Measurements from ENCODE around the gene DIAPH3. TPM values are rescaled to one million over a fixed set of nuclear protein-coding genes. Genes with fewer than 3 reads are reported as not detected.
A peak's percentile ranks its signal among the peaks of the same experiment; 100 is the strongest.

DIAPH3 gene
- total RNA-seq, 2 donors from 2014 or later = 23.6 to 25.7 TPM

DNA sequence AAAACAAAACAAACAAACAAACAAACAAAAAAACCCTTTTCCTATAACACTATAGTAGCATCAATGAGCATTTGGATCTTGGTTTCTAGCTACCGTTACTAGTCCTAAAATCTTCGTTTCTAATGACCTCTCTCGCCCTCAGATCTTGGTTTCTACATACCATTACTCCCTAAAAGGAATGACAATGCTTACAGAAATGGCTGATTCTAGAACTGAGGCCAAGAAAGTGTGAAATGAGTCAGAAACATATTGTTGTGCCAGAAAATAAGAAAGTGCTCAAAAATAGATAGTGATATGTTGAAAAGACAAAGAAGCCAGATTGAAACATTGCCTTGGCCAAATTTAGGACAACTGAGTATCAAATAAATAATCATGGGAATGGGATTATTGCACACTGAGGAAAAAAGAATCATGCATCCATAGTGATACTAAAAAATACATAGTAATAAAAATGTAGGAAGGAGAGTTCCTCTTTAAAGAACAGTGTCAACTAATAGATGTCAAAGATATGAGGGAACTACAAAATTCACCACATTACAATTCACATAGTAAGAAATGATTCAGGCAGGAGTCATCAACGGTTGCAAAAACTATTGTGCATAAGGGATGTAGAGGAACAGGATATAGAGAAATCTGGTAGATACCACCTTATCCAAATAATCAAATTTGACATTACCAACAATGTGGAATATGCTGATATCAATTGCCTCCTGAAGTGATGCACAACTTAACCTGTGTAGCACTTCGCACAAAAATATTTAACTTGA is 386.6 kb downstream of the DIAPH3 start:
- Histone ChIP-seq H3K27me3 (ENCODE audit: control insufficient read depth, insufficient read depth, low read length, poor library complexity, severe bottlenecking) (no peaks in the 10 kb centered on the region), H3K9ac (ENCODE audit: extremely low read depth, low read length, poor library complexity, severe bottlenecking) (no peak overlapping the region), H3K9me3 (ENCODE audit: control insufficient read depth, low read length) (no peaks in the 10 kb centered on the region), H3K36me3 (ENCODE audit: control insufficient read depth, insufficient read depth, low read length) (peaks cover 33% of the 10 kb centered on the region), H3K4me1 (ENCODE audit: control insufficient read depth, insufficient read depth, low read length) (no peaks in the 10 kb centered on the region), H3K27ac (ENCODE audit: low read depth, low read length) (no peak overlapping the region), H3K4me3 (ENCODE audit: low read length) (no peak overlapping the region)
- H3K9me3 Mint-ChIP-seq = no peaks in the 10 kb centered on the region
- no peak overlapping the region for H3K4me3 Mint-ChIP-seq
- TF ChIP-seq, protein P1, sequence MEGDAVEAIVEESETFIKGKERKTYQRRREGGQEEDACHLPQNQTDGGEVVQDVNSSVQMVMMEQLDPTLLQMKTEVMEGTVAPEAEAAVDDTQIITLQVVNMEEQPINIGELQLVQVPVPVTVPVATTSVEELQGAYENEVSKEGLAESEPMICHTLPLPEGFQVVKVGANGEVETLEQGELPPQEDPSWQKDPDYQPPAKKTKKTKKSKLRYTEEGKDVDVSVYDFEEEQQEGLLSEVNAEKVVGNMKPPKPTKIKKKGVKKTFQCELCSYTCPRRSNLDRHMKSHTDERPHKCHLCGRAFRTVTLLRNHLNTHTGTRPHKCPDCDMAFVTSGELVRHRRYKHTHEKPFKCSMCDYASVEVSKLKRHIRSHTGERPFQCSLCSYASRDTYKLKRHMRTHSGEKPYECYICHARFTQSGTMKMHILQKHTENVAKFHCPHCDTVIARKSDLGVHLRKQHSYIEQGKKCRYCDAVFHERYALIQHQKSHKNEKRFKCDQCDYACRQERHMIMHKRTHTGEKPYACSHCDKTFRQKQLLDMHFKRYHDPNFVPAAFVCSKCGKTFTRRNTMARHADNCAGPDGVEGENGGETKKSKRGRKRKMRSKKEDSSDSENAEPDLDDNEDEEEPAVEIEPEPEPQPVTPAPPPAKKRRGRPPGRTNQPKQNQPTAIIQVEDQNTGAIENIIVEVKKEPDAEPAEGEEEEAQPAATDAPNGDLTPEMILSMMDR (conservative IDR thresholded peaks at IDR 0.05) = no peak
- no peak for DNase-seq
- no peaks in the 10 kb centered on the region for H3K4me1 Mint-ChIP-seq
- 94 to 100% methylated on average over 4 to 5 of the region's 5 CpGs for WGBS, 2 experiments (ENCODE audit: insufficient coverage in 1 of 2, insufficient read length in 1 of 2)
- H3K27ac Mint-ChIP-seq = no peak overlapping the region
- no peaks in the 10 kb centered on the region for H3K27me3 Mint-ChIP-seq (ENCODE audit: insufficient read depth)
- H3K36me3 Mint-ChIP-seq (ENCODE audit: low read depth) = no peaks in the 10 kb centered on the region

DNA sequence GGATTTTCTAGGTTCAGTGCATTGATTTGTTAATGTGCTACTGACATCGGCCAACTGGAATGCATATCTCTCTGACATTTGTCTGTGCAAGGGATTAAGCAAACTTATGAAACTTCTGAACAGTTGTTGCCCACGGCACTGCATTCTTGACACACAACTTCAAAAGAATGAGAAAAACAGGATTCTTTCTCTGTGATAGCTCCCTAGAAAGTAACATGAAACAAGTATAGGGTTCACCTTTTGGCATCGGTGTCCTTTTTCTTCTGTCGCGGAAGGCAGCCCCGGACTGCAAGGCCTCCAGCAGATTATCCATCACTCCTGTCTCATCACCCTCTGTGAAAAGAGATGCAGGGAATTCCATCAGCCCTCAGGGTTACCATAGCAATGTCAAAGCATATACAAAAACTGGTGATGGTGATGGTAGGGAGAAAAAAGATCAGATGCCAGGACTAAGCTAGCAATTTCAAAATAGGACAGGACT is 389.2 kb downstream of the DIAPH3 start:
- DNase-seq = no peak
- Histone ChIP-seq H3K4me1 (ENCODE audit: control insufficient read depth, insufficient read depth, low read length) (no peaks in the 10 kb centered on the region), H3K27ac (ENCODE audit: low read depth, low read length) (peak overlapping the region; percentile 49), H3K9ac (ENCODE audit: extremely low read depth, low read length, poor library complexity, severe bottlenecking) (no peak overlapping the region), H3K4me3 (ENCODE audit: low read length) (no peak overlapping the region), H3K27me3 (ENCODE audit: control insufficient read depth, insufficient read depth, low read length, poor library complexity, severe bottlenecking) (no peaks in the 10 kb centered on the region), H3K9me3 (ENCODE audit: control insufficient read depth, low read length) (no peaks in the 10 kb centered on the region), H3K36me3 (ENCODE audit: control insufficient read depth, insufficient read depth, low read length) (peaks cover 20% of the 10 kb centered on the region)
- TF ChIP-seq, protein P1 (conservative IDR thresholded peaks at IDR 0.05) = no peak
- H3K9me3 Mint-ChIP-seq = no peaks in the 10 kb centered on the region
- no peak overlapping the region for H3K4me3 Mint-ChIP-seq
- H3K27me3 Mint-ChIP-seq (ENCODE audit: insufficient read depth) = no peaks in the 10 kb centered on the region
- WGBS, 2 experiments (ENCODE audit: insufficient coverage in 1 of 2, insufficient read length in 1 of 2) = 82 to 84% methylated on average over 2 to 6 of the region's 6 CpGs
- no peaks in the 10 kb centered on the region for H3K36me3 Mint-ChIP-seq (ENCODE audit: low read depth)
- H3K27ac Mint-ChIP-seq = no peak overlapping the region
- peaks cover 10% of the 10 kb centered on the region for H3K4me1 Mint-ChIP-seq

DNA sequence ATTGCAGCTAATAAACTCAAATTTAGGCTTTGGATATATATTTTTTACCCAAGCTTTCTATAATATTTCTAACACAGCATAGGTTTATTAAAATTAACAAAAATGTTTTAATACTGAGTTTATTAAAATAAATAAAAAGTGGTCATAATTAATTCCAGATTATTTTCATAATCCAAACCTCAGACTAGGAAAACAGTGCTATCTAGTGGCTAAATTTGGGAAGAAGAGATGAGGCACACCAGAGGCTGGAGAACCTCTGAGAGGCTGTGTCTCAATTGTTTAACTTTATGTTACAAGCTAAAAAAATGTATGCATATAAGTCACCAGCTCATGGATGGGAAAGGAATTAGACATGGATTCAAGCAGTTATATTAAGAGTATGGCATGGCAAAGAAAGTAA is 392.5 kb downstream of the DIAPH3 start:
- Mint-ChIP-seq H3K27me3 (ENCODE audit: insufficient read depth) (no peaks in the 10 kb centered on the region), H3K27ac (no peak overlapping the region), H3K9me3 (no peaks in the 10 kb centered on the region), H3K36me3 (ENCODE audit: low read depth) (no peaks in the 10 kb centered on the region), H3K4me1 (peaks cover 34% of the 10 kb centered on the region), H3K4me3 (no peak overlapping the region)
- H3K27ac ChIP-seq (ENCODE audit: low read depth, low read length) = no peak overlapping the region
- no peak for DNase-seq
- no peaks in the 10 kb centered on the region for H3K27me3 ChIP-seq (ENCODE audit: control insufficient read depth, insufficient read depth, low read length, poor library complexity, severe bottlenecking)
- peaks cover 20% of the 10 kb centered on the region for H3K36me3 ChIP-seq (ENCODE audit: control insufficient read depth, insufficient read depth, low read length)
- TF ChIP-seq, protein P1 (conservative IDR thresholded peaks at IDR 0.05) = peak; percentile 81
- H3K9me3 ChIP-seq (ENCODE audit: control insufficient read depth, low read length) = no peaks in the 10 kb centered on the region
- H3K9ac ChIP-seq (ENCODE audit: extremely low read depth, low read length, poor library complexity, severe bottlenecking) = no peak overlapping the region
- H3K4me3 ChIP-seq (ENCODE audit: low read length) = no peak overlapping the region
- H3K4me1 ChIP-seq (ENCODE audit: control insufficient read depth, insufficient read depth, low read length) = peaks cover 8% of the 10 kb centered on the region

Data from endodermal cell (in vitro differentiated cells).